ENCODE measurements around the gene GPR158. TPM values are rescaled to one million over a fixed set of nuclear protein-coding genes. Genes with fewer than 3 reads are reported as not detected.

The GPR158 gene
- total and polyA plus RNA-seq, 9 of the 15 experiments (the other 6 are each of a cell fraction or from before 2014, with no cell fraction given) = 4.0 to 7.6 (median 5.0) TPM

- intact Hi-C loops (cut with micrococcal nuclease) (no loop called here), in situ Hi-C loops (cut with MboI) (no loop called here)
- Histone ChIP-seq H3K4me3 (no peak overlapping the region), H3K4me2 (ENCODE audit: insufficient read depth, low read length) (no peak overlapping the region), H4K20me1 (replicated peaks; ENCODE audit: control insufficient read depth, insufficient read depth, low read length) (no peaks in the 10 kb centered on the region), H3K36me3 (ENCODE audit: control insufficient read depth, insufficient read depth, low read length) (0 out of 3 replicates have a peak, but pooled peaks cover 4% of the 10 kb centered on the region), H3K27me3 (ENCODE audit: control insufficient read depth in 2 of 2, insufficient read depth in 2 of 2, low read length in 2 of 2) (no peaks in the 10 kb centered on the region), H3K4me1 (replicated peaks in 1 of 2; ENCODE audit: control insufficient read depth in 2 of 2, insufficient read depth in 2 of 2, low read length in 2 of 2) (peaks cover 0 to 32% of the 10 kb centered on the region in 2 experiments; a peak in 3 of 5 replicates), H3K9ac (ENCODE audit: insufficient read depth in 1 of 2, low read depth in 2 of 2, low read length in 2 of 2) (peak overlapping the region in 1 of 2 experiments; percentile 35; a peak in 1 of 4 replicates), H2AFZ (ENCODE audit: low read depth, low read length) (peak overlapping the region; percentile 46; the same call in 1 of the 2 replicates), H3K9me1 (ENCODE audit: control insufficient read depth, insufficient read depth, low read length) (no peaks in the 10 kb centered on the region), H3K9me3 (replicated peaks; ENCODE audit: control insufficient read depth, insufficient read depth, low read depth, low read length) (no peaks in the 10 kb centered on the region), H3K27ac (ENCODE audit: extremely low read depth, low read depth, low read length) (peak overlapping the region; percentile 85), H3K79me2 (ENCODE audit: control insufficient read depth, insufficient read depth, low read length) (no peaks in the 10 kb centered on the region)
- POLR2A ChIA-PET = interaction anchor here (0.7 kb wide), 2 partner anchors 9 to 677 kb away, joined by 3 to 4 read pairs; no protein-coding TSS in a partner anchor
- ATAC-seq (no peak), FAIRE-seq (no peak), DNase-seq (ENCODE audit: extremely low read depth in 1 of 4, low spot score in 3 of 4) (no peak)
- BruUV-seq (replicated peaks) = no TSS peak
- 87% methylated on average over 1 of the region's 1 CpG for WGBS (ENCODE audit: insufficient coverage, low coverage, missing lambda C conversion rate)
- CTCF ChIA-PET (ENCODE audit: low intra/inter-chr PET ratio) = no interaction called here
- TF ChIP-seq HNRNPK (IDR thresholded peaks at IDR 0.05; ENCODE audit: low read depth, low read length, poor library complexity, severe bottlenecking) = no peak
- no peak for TF ChIP-seq JUND (IDR thresholded peaks at IDR 0.05; ENCODE audit: borderline replicate concordance, low read depth, low read length)
- no peak for TF ChIP-seq JUND (tag; IDR thresholded peaks at IDR 0.05; ENCODE audit: borderline replicate concordance, low read depth, low read length)
- no peak for TF ChIP-seq ARID3A (IDR thresholded peaks at IDR 0.05; ENCODE audit: borderline replicate concordance, low read depth, low read length)
- no peak for TF ChIP-seq PURB (CRISPR knock-in tag; IDR thresholded peaks at IDR 0.05; ENCODE audit: low read depth)
- no peak for TF ChIP-seq SIN3A (IDR thresholded peaks at IDR 0.05; ENCODE audit: borderline replicate concordance in 2 of 2, control insufficient read depth in 1 of 2, low read depth in 2 of 2, low read length in 2 of 2)
- no peak for TF ChIP-seq ATF7 (IDR thresholded peaks at IDR 0.05)
- TF ChIP-seq PHF8 (IDR thresholded peaks at IDR 0.05; ENCODE audit: borderline replicate concordance, low read length) = no peak
- TF ChIP-seq ZNF395 (CRISPR knock-in tag; IDR thresholded peaks at IDR 0.05) = no peak
- no peak for TF ChIP-seq POLR2A (conservative IDR thresholded peaks at IDR 0.05)
- no peak for TF ChIP-seq ETV1 (tag; conservative IDR thresholded peaks at IDR 0.05; ENCODE audit: low read depth)
- TF ChIP-seq ZC3H4 (CRISPR knock-in tag; IDR thresholded peaks at IDR 0.05; ENCODE audit: borderline replicate concordance) = no peak
- no peak for TF ChIP-seq CTBP1 (IDR thresholded peaks at IDR 0.05; ENCODE audit: borderline replicate concordance)
- no peak for TF ChIP-seq NR2C1 (IDR thresholded peaks at IDR 0.05)
- TF ChIP-seq NR2C1 (tag; IDR thresholded peaks at IDR 0.05) = no peak
- TF ChIP-seq DMBX1 (CRISPR knock-in tag; IDR thresholded peaks at IDR 0.05; ENCODE audit: borderline replicate concordance) = no peak
Measured at GRCh38 chr10:25492040-25492439, 317.2 kb downstream of the GPR158 start.
